HepG2 (cell line): ENCODE results near the gene VAV2. TPM values are rescaled to one million over a fixed set of nuclear protein-coding genes. Genes with fewer than 3 reads are reported as not detected.
A peak's percentile ranks its signal among the peaks of the same experiment; 100 is the strongest.

Experiments
- ATF3 ChIP-seq: sonication (generic); formaldehyde crosslinking; IDR thresholded peaks from 2 replicates; pipeline ENCODE4 v1.4.0; 2020; ENCODE audit warnings: missing genetic modification reagents
- CBFB ChIP-seq: sonication (generic); formaldehyde crosslinking; IDR thresholded peaks from 2 replicates; pipeline ENCODE4 v1.4.0; 2020; ENCODE audit warnings: missing genetic modification reagents
- CHD4 ChIP-seq: fragments of 200-600 bp; sonication (generic); IDR thresholded peaks from 2 replicates; pipeline ENCODE4 v1.7.0; 2017; ENCODE audit warnings: mild to moderate bottlenecking, low read length, borderline replicate concordance
- ELK4 ChIP-seq: sonication (generic); formaldehyde crosslinking; IDR thresholded peaks from 2 replicates; pipeline ENCODE4 v1.9.0; 2021; ENCODE audit warnings: missing genetic modification reagents, borderline replicate concordance
- HES4 ChIP-seq: sonication (generic); formaldehyde crosslinking; IDR thresholded peaks from 2 replicates; pipeline ENCODE4 v1.9.0; 2021; ENCODE audit warnings: mild to moderate bottlenecking, missing genetic modification reagents, borderline replicate concordance
- HNF4G ChIP-seq, 2 experiments: sonication (generic) in 1 of 2; formaldehyde crosslinking in 1 of 2; IDR thresholded peaks; 2 replicates each; pipeline versions ENCODE4 v1.4.0 to v1.6.1; 2011 to 2020; ENCODE audit warnings: borderline replicate concordance in 2 of 2, low read depth in 2 of 2, mild to moderate bottlenecking in 2 of 2, low read length in 1 of 2, missing genetic modification reagents in 1 of 2, moderate library complexity in 1 of 2
- KMT2A ChIP-seq: sonication (generic); formaldehyde crosslinking; IDR thresholded peaks from 2 replicates; pipeline ENCODE4 v1.4.0; 2020; ENCODE audit warnings: missing genetic modification reagents
- MTA1 ChIP-seq: sonication (generic); formaldehyde crosslinking; IDR thresholded peaks from 2 replicates; pipeline ENCODE4 v1.4.0; 2020; ENCODE audit warnings: missing genetic modification reagents, mild to moderate bottlenecking, borderline replicate concordance
- PREB ChIP-seq: sonication (generic); formaldehyde crosslinking; IDR thresholded peaks from 2 replicates; pipeline ENCODE4 v1.4.0; 2020; ENCODE audit warnings: missing genetic modification reagents
- SUZ12 ChIP-seq: fragments of 150-350 bp; IDR thresholded peaks from 2 replicates; pipeline ENCODE4 v1.6.1; 2014; ENCODE audit warnings: low read depth, low read length
- TRIM22 ChIP-seq: fragments of 450-650 bp; IDR thresholded peaks from 2 replicates; pipeline ENCODE4 v1.6.1; 2017
- YY1 ChIP-seq: IDR thresholded peaks from 2 replicates; pipeline ENCODE4 v1.6.1; 2011; ENCODE audit warnings: low read length, low read depth, moderate library complexity, mild to moderate bottlenecking; ENCODE audit not compliant: insufficient read depth, insufficient replicate concordance
- ZFY ChIP-seq: sonication (generic); formaldehyde crosslinking; IDR thresholded peaks from 2 replicates; pipeline ENCODE4 v1.4.0; 2020; ENCODE audit warnings: missing genetic modification reagents
- ZNF280B ChIP-seq: sonication (generic); formaldehyde crosslinking; IDR thresholded peaks from 2 replicates; pipeline ENCODE4 v1.5.0; 2020; ENCODE audit warnings: missing genetic modification reagents, mild to moderate bottlenecking, borderline replicate concordance
- ZNF3 ChIP-seq: IDR thresholded peaks from 2 replicates; pipeline ENCODE4 v1.7.0; 2017; ENCODE audit warnings: inconsistent platforms
- ZNF333 ChIP-seq: sonication (generic); formaldehyde crosslinking; IDR thresholded peaks from 2 replicates; pipeline ENCODE4 v1.4.0; 2020; ENCODE audit warnings: mild to moderate bottlenecking, missing genetic modification reagents, borderline replicate concordance
- ZNF597 ChIP-seq: sonication (generic); formaldehyde crosslinking; IDR thresholded peaks from 2 replicates; pipeline ENCODE4 v1.5.0; 2020; ENCODE audit warnings: missing genetic modification reagents
- ZNF615 ChIP-seq: sonication (generic); formaldehyde crosslinking; IDR thresholded peaks from 2 replicates; pipeline ENCODE4 v1.5.0; 2020; ENCODE audit warnings: mild to moderate bottlenecking, missing genetic modification reagents, borderline replicate concordance
- ZNF746 ChIP-seq: sonication (generic); formaldehyde crosslinking; IDR thresholded peaks from 2 replicates; pipeline ENCODE4 v1.8.0; 2022; ENCODE audit warnings: mild to moderate bottlenecking, missing genetic modification reagents
- ZNF841 ChIP-seq: sonication (generic); formaldehyde crosslinking; IDR thresholded peaks from 2 replicates; pipeline ENCODE4 v1.8.1; 2023; ENCODE audit warnings: missing genetic modification reagents, borderline replicate concordance
- polyA plus RNA-seq, 8 experiments: library from polyadenylated mRNA; depleted of rRNA in 3 of 8; stranded (reverse) in 7 of 8; unstranded in 1 of 8; fragments of >200 nt; fragmentation: Illumina TruSeq in 4 of 8; extraction: Trizol in 4 of 8; gene quantifications; 2 replicates each; pipeline versions ENCODE4 v1.2.1 to v1.2.3, GENCODE V29; 2011 to 2016; ENCODE audit warnings: low read depth in 4 of 8, missing spikeins in 1 of 8, mixed read lengths in 1 of 8; ENCODE audit not compliant: insufficient read depth in 1 of 8
- total RNA-seq, 5 experiments: library from RNA; depleted of rRNA; stranded (reverse); fragments of >200 nt; fragmentation: Illumina TruSeq; extraction: Trizol; gene quantifications; 2 replicates each; pipeline ENCODE4 v1.2.3, GENCODE V29; 2016; ENCODE audit warnings: low read depth in 1 of 5

The VAV2 gene
- total and polyA plus RNA-seq, 2 of the 13 experiments (the other 11 are each of a cell fraction or from before 2014, with no cell fraction given) = 22.5 to 22.9 TPM

GRCh38 chr9:133888048-133888808 is 103.9 kb downstream of the VAV2 start (continued):
- no peak for TF ChIP-seq TRIM22
- TF ChIP-seq YY1 = peak; percentile 44
- TF ChIP-seq KMT2A (CRISPR knock-in tag) = no peak; the same call in 1 of the 2 replicates
- no peak for TF ChIP-seq ZNF615 (CRISPR knock-in tag)
- TF ChIP-seq HES4 (CRISPR knock-in tag) = no peak
- no peak for TF ChIP-seq ATF3 (CRISPR knock-in tag)
- TF ChIP-seq ZNF3 (CRISPR knock-in tag) = no peak
- TF ChIP-seq ZNF841 (CRISPR knock-in tag) = no peak
- peak; percentile 26; the same call in 1 of the 2 replicates for TF ChIP-seq MTA1 (CRISPR knock-in tag)
- no peak for TF ChIP-seq ELK4
- TF ChIP-seq ZNF746 (CRISPR knock-in tag) = peak; percentile 25
- TF ChIP-seq ZNF597 (CRISPR knock-in tag) = no peak
- TF ChIP-seq SUZ12 = no peak
- TF ChIP-seq ZNF333 (CRISPR knock-in tag) = no peak
- no peak for TF ChIP-seq PREB
- TF ChIP-seq CBFB (CRISPR knock-in tag) = no peak
- peak; percentile 86 for TF ChIP-seq ZFY (CRISPR knock-in tag)
- TF ChIP-seq HNF4G (IDR thresholded peaks at IDR 0.05; ENCODE audit: borderline replicate concordance, low read depth, low read length) = peak; percentile 36; the same call in 1 of the 2 replicates
- TF ChIP-seq HNF4G (CRISPR knock-in tag; IDR thresholded peaks at IDR 0.05; ENCODE audit: borderline replicate concordance, low read depth) = peak; percentile 54; the same call in 1 of the 2 replicates
- no peak for TF ChIP-seq CHD4
- TF ChIP-seq ZNF280B (CRISPR knock-in tag) = no peak
